Stomach (tissue), 9 donors: Measurements from ENCODE around the gene SCN10A. TPM values are rescaled to one million over a fixed set of nuclear protein-coding genes. Genes with fewer than 3 reads are reported as not detected.

Experiments
- DNase-seq, 2 donors: peaks; one replicate each; pipeline versions ENCODE4 v3.0.0 to v3.0.0-alpha.2; 2013 to 2019
- H3K27ac ChIP-seq, 5 donors: fragments of 200-600 bp in 4 of 5; sonication (generic) in 4 of 5; one replicate each; pipeline ENCODE4 v1.5.1; 2013 to 2019; ENCODE audit warnings: mild to moderate bottlenecking in 1 of 5, moderate library complexity in 1 of 5
- H3K27me3 ChIP-seq, 3 donors: fragments of 200-600 bp; sonication (generic); one replicate each; pipeline ENCODE4 v1.5.1; 2017 to 2019; ENCODE audit warnings: mixed run types in 1 of 3
- H3K36me3 ChIP-seq, 4 donors: fragments of 200-600 bp; sonication (generic); 1 replicate in 3 of 4; 2 replicates in 1 of 4; pipeline ENCODE4 v1.5.1; 2016 to 2019
- H3K4me1 ChIP-seq, 4 donors: fragments of 200-600 bp; sonication (generic); one replicate each; pipeline ENCODE4 v1.5.1; 2016 to 2019
- H3K4me3 ChIP-seq, 4 donors: fragments of 200-600 bp; sonication (generic) in 3 of 4; one replicate each; pipeline ENCODE4 v1.5.1; 2016 to 2019; ENCODE audit warnings: mild to moderate bottlenecking in 1 of 4
- H3K9me3 ChIP-seq, 4 donors: fragments of 200-600 bp; sonication (generic); one replicate each; pipeline ENCODE4 v1.5.1; 2016 to 2019
- CTCF ChIP-seq, 7 experiments: fragments of 450-650 bp in 4 of 7; fragments of 200-600 bp in 3 of 7; sonication (generic) in 3 of 7; IDR thresholded peaks; one replicate each; pipeline ENCODE4 v1.5.1; 2016 to 2019; ENCODE audit warnings: antibody characterized with exemption in 7 of 7, control low read depth in 2 of 7, mild to moderate bottlenecking in 1 of 7
- EP300 ChIP-seq: sonication (generic); formaldehyde crosslinking; IDR thresholded peaks from one replicate; pipeline ENCODE4 v1.6.1; 2017; ENCODE audit warnings: antibody characterized with exemption
- POLR2A ChIP-seq, 4 donors: fragments of 450-650 bp; IDR thresholded peaks; one replicate each; pipeline ENCODE4 v1.6.1; 2016; ENCODE audit warnings: antibody characterized with exemption in 4 of 4, control low read depth in 2 of 4, mild to moderate bottlenecking in 1 of 4, moderate library complexity in 1 of 4
- POLR2AphosphoS5 ChIP-seq, 3 donors: sonication (generic); formaldehyde crosslinking; IDR thresholded peaks; one replicate each; pipeline ENCODE4 v1.6.1; 2016; ENCODE audit warnings: antibody characterized with exemption in 3 of 3
- WGBS, 5 donors: extraction: QIAGEN DNeasy Blood & Tissue Kit in 3 of 5; methylation state at CpG; one replicate each; pipeline versions ENCODE4 v1.1.5 to v1.1.7; 2013 to 2018; 5-methylcytosine and 5-hydroxymethylcytosine counted together
- intact Hi-C: fragments of 100-400 bp; cut with DNase I; formaldehyde crosslinking; loops from one replicate; pipeline ENCODE4 v1.15.1; 2023; ENCODE audit warnings: low total_unique reads
- polyA plus RNA-seq, 3 donors: library from polyadenylated mRNA; stranded (reverse); fragments of 200-250 nt; gene quantifications; one replicate each; pipeline ENCODE4 v1.2.3, GENCODE V29; 2013
- total RNA-seq, 5 donors: library from RNA; depleted of rRNA; stranded (reverse); fragments of >200 nt; gene quantifications; one replicate each; pipeline versions ENCODE4 v1.1.0 to v1.2.3, GENCODE V29; 2014 to 2016
- donor health status: healthy with polysubstance abuse.
- donor health status: Bipolar disorder and iron deficiency.
- donor health status: healthy.

The SCN10A gene
- total and polyA plus RNA-seq, 8 donors, result not detected

GRCh38 chr3:38793721-38794120 lies 22.3 kb downstream of the SCN10A start:
- Histone ChIP-seq H3K36me3 (no peaks in the 10 kb centered on the region), H3K4me1 (no peaks in the 10 kb centered on the region), H3K27me3 (no peaks in the 10 kb centered on the region), H3K9me3 (no peaks in the 10 kb centered on the region), H3K4me3 (no peak overlapping the region), H3K27ac (no peak overlapping the region)
- WGBS, 5 donors, result 85 to 94% (median 89%) methylated on average over 8 of the region's 8 CpGs
- no peak for TF ChIP-seq EP300
- TF ChIP-seq POLR2A (IDR thresholded peaks at IDR 0.05), result no peak
- no peak for TF ChIP-seq POLR2AphosphoS5 (IDR thresholded peaks at IDR 0.05)
- TF ChIP-seq CTCF (IDR thresholded peaks at IDR 0.05), result no peak
- no peak for DNase-seq
- intact Hi-C loops, result no loop called here

- no peaks in the 10 kb centered on the region for H3K4me1 ChIP-seq
- H3K4me3 ChIP-seq, result no peak overlapping the region
- TF ChIP-seq EP300, result no peak
- TF ChIP-seq POLR2AphosphoS5 (IDR thresholded peaks at IDR 0.05), result no peak
- TF ChIP-seq POLR2A (IDR thresholded peaks at IDR 0.05), result no peak
- TF ChIP-seq CTCF (IDR thresholded peaks at IDR 0.05), result no peak
- H3K27ac ChIP-seq, result no peak overlapping the region
- no peaks in the 10 kb centered on the region for H3K36me3 ChIP-seq
- H3K9me3 ChIP-seq, result no peaks in the 10 kb centered on the region
- 65 to 83% (median 69%) methylated on average over 1 of the region's 1 CpG for WGBS, 5 donors
- intact Hi-C loops, result no loop called here
- no peaks in the 10 kb centered on the region for H3K27me3 ChIP-seq
- DNase-seq, result no peak
These were observed 23.0 kb downstream of the SCN10A start for GRCh38 chr3:38792983-38793382.

GRCh38 chr3:38782148-38782547 lies 33.9 kb downstream of the SCN10A start:
- no peaks in the 10 kb centered on the region for H3K27me3 ChIP-seq
- TF ChIP-seq POLR2A (IDR thresholded peaks at IDR 0.05) (no peak), EP300 (no peak), POLR2AphosphoS5 (IDR thresholded peaks at IDR 0.05) (no peak), CTCF (IDR thresholded peaks at IDR 0.05) (no peak)
- no peaks in the 10 kb centered on the region for H3K4me1 ChIP-seq
- no peaks in the 10 kb centered on the region for H3K9me3 ChIP-seq
- H3K4me3 ChIP-seq, result no peak overlapping the region
- no peaks in the 10 kb centered on the region for H3K36me3 ChIP-seq
- DNase-seq, result no peak
- H3K27ac ChIP-seq, result no peak overlapping the region
- 11 to 67% (median 43%) methylated on average over 4 of the region's 4 CpGs for WGBS, 5 donors
- intact Hi-C loops, result no loop called here

GRCh38 chr3:38773528-38773927 lies 42.5 kb downstream of the SCN10A start:
- Histone ChIP-seq H3K27ac (no peak overlapping the region), H3K9me3 (peaks cover 0 to 8% (median 4%) of the 10 kb centered on the region in 4 donors), H3K36me3 (no peaks in the 10 kb centered on the region), H3K4me1 (no peaks in the 10 kb centered on the region), H3K27me3 (peaks cover 0 to 5% (median 0%) of the 10 kb centered on the region in 3 donors), H3K4me3 (no peak overlapping the region)
- TF ChIP-seq POLR2AphosphoS5 (IDR thresholded peaks at IDR 0.05), result no peak
- no peak for TF ChIP-seq POLR2A (IDR thresholded peaks at IDR 0.05)
- no peak for TF ChIP-seq CTCF (IDR thresholded peaks at IDR 0.05)
- no peak for TF ChIP-seq EP300
- DNase-seq, result no peak
- intact Hi-C loops, result no loop called here
